K562 (cell line): ENCODE measurements around the gene PRKD2. TPM values are rescaled to one million over a fixed set of nuclear protein-coding genes. Genes with fewer than 3 reads are reported as not detected.

Experiments used
- CBFA2T2 ChIP-seq: fragments of 450-650 bp; conservative IDR thresholded peaks from 2 replicates; pipeline ENCODE4 v1.6.1; 2017; ENCODE audit warnings: mild to moderate bottlenecking
- CBX2 ChIP-seq: fragments of 200-600 bp; sonication (generic); IDR thresholded peaks from one replicate; pipeline ENCODE4 v1.6.1; 2012; ENCODE audit warnings: mild to moderate bottlenecking, low read length, inconsistent platforms; ENCODE audit not compliant: insufficient read depth, poor library complexity, severe bottlenecking
- EHMT2 ChIP-seq: fragments of 450-650 bp; IDR thresholded peaks from 2 replicates; pipeline ENCODE4 v1.6.1; 2018; ENCODE audit warnings: antibody characterized with exemption
- HDAC1 ChIP-seq, 2 experiments: fragments of 450-650 bp; IDR thresholded peaks; 2 replicates each; pipeline ENCODE4 v1.6.1; 2016 to 2017; ENCODE audit warnings: inconsistent platforms in 1 of 2, mild to moderate bottlenecking in 1 of 2, moderate library complexity in 1 of 2
- HLTF ChIP-seq: fragments of 450-650 bp; IDR thresholded peaks from 2 replicates; pipeline ENCODE4 v1.6.1; 2016
- KDM1A ChIP-seq, 2 experiments: fragments of 450-650 bp; IDR thresholded peaks; 2 replicates each; pipeline ENCODE4 v1.6.1; 2016; ENCODE audit warnings: mild to moderate bottlenecking in 2 of 2
- NCOA2 ChIP-seq, 2 experiments: fragments of 450-650 bp; IDR thresholded peaks; 2 replicates each; pipeline ENCODE4 v1.6.1; 2018; ENCODE audit warnings: mild to moderate bottlenecking in 2 of 2, moderate library complexity in 1 of 2; ENCODE audit not compliant: partially characterized antibody in 2 of 2
- NFIC ChIP-seq: fragments of 450-650 bp; IDR thresholded peaks from 2 replicates; pipeline ENCODE4 v1.6.1; 2017; ENCODE audit warnings: mild to moderate bottlenecking, inconsistent platforms
- RBBP5 ChIP-seq: fragments of 200-600 bp; sonication (generic); IDR thresholded peaks from 2 replicates; pipeline ENCODE4 v1.6.1; 2012; ENCODE audit warnings: borderline replicate concordance, mild to moderate bottlenecking, low read length, control low read depth, inconsistent platforms; ENCODE audit not compliant: insufficient read depth, poor library complexity, severe bottlenecking
- SRF ChIP-seq, 2 experiments: fragments of 250-450, 450-650 bp in 1 of 2; sonication (Bioruptor Pico) in 1 of 2; sonication (generic) in 1 of 2; formaldehyde crosslinking; IDR thresholded peaks; 2 replicates each; pipeline versions ENCODE4 v1.5.0 to v1.5.1; 2020 to 2022; ENCODE audit warnings: mild to moderate bottlenecking in 1 of 2, missing genetic modification reagents in 1 of 2
- ZC3H11A ChIP-seq: IDR thresholded peaks from 2 replicates; pipeline ENCODE4 v1.6.1; 2012; ENCODE audit warnings: low read depth, low read length, improper control_type of control experiment
- ZNF347 ChIP-seq: fragments of 450-650 bp; formaldehyde crosslinking; IDR thresholded peaks from 2 replicates; pipeline ENCODE4 v1.4.0; 2020; ENCODE audit warnings: low read depth, mild to moderate bottlenecking, moderate library complexity
- polyA plus RNA-seq, 8 experiments: library from polyadenylated mRNA; depleted of rRNA in 4 of 8; stranded (reverse) in 5 of 8; unstranded in 3 of 8; fragments of >200 nt; fragmentation: Nextera tagmentation in 2 of 8; fragmentation: Illumina TruSeq in 1 of 8; extraction: Ambion mirVana in 2 of 8; extraction: Trizol in 1 of 8; gene quantifications; 2 replicates each; pipeline versions ENCODE4 v1.2.1 to v1.2.3, GENCODE V29; 2011 to 2014; ENCODE audit warnings: inconsistent platforms in 1 of 8, missing spikeins in 1 of 8
- total RNA-seq, 7 experiments: library from RNA; depleted of rRNA in 6 of 7; stranded (reverse); fragments of >200 nt in 6 of 7; fragmentation: Illumina TruSeq in 2 of 7; extraction: Trizol in 2 of 7; gene quantifications; 2 replicates each; pipeline versions ENCODE4 v1.2.1 to v1.2.3, GENCODE V29; 2011 to 2021; ENCODE audit warnings: low replicate concordance in 1 of 7
- TF ChIP-seq, protein P1 (sequence below): fragments of 450-650 bp; IDR thresholded peaks from 2 replicates; pipeline ENCODE4 v1.6.1; 2016; ENCODE audit warnings: borderline replicate concordance
- TF ChIP-seq, protein P2 (sequence below), 2 experiments: fragments of 450-650 bp; conservative IDR thresholded peaks; 2 replicates each; pipeline ENCODE4 v1.6.1; 2017; ENCODE audit warnings: mild to moderate bottlenecking in 2 of 2, moderate library complexity in 2 of 2
- TF ChIP-seq, protein P3 (sequence below): sonication (generic); formaldehyde crosslinking; IDR thresholded peaks from 2 replicates; pipeline ENCODE4 v1.8.0; 2022; ENCODE audit warnings: mild to moderate bottlenecking, missing genetic modification reagents
- TF ChIP-seq, protein P4 (sequence below): sonication (generic); formaldehyde crosslinking; IDR thresholded peaks from 2 replicates; pipeline ENCODE4 v1.8.0; 2022; ENCODE audit warnings: missing genetic modification reagents, mild to moderate bottlenecking, moderate library complexity, borderline replicate concordance

The PRKD2 gene
- total and polyA plus RNA-seq, 9 of the 15 experiments (the other 6 are each of a cell fraction or from before 2014, with no cell fraction given) = 1.8 to 60.0 (median 15.0) TPM

DNA sequence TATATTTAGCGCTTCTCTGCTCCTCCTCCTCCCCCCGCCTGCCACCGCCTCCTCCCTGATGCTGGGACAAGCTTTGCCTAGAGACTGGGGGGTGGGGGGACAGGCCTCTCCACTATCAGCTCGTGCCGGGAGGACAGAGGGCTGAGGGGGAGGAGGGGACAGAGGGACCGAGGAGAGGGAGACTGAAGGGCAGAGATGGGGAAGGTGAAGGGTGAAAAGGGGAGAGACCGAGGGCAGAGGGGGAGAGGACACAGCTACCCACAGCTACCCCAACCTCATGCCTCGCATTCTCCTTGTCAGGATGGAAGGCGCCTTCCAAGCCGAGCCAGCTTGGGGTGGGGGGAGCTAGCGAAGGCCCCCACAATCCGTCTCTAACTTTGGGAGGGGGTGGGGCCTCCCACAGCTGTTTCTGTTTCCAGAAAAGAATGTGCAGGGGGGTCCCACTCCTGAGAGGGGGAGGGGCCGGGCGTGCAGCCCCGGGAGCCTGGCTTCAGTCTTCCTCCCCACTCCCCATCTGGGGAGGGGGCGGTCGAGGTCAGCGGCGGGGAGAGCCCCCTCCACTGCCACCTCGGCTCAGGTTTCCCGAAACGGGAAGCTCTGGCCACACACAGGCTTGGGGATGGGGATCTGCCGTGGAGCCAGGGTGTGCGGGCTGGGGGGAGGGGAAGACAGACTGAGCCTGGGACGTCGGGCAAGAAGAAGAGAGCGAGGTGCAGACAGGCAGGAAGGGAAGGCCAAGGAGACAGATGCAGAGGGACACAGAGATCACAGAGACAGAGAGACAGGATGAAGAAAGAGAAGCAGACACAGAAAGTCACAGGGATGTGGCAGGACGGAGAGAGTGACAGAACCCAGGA, 57.5 kb downstream of the PRKD2 start (continued):
- TF ChIP-seq CBFA2T2 = peak; percentile 55
- TF ChIP-seq HDAC1 (IDR thresholded peaks at IDR 0.05) = peak in 1 of 2 experiments; percentile 53; a peak in 2 of 4 replicates
- TF ChIP-seq HLTF = 0 out of 2 replicates have a peak, but pooled peaks have one; percentile 69
- TF ChIP-seq, protein P1, sequence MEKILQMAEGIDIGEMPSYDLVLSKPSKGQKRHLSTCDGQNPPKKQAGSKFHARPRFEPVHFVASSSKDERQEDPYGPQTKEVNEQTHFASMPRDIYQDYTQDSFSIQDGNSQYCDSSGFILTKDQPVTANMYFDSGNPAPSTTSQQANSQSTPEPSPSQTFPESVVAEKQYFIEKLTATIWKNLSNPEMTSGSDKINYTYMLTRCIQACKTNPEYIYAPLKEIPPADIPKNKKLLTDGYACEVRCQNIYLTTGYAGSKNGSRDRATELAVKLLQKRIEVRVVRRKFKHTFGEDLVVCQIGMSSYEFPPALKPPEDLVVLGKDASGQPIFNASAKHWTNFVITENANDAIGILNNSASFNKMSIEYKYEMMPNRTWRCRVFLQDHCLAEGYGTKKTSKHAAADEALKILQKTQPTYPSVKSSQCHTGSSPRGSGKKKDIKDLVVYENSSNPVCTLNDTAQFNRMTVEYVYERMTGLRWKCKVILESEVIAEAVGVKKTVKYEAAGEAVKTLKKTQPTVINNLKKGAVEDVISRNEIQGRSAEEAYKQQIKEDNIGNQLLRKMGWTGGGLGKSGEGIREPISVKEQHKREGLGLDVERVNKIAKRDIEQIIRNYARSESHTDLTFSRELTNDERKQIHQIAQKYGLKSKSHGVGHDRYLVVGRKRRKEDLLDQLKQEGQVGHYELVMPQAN = peak; percentile 42; the same call in 1 of the 2 replicates
- TF ChIP-seq CBX2 = no peak
- TF ChIP-seq, protein P2, sequence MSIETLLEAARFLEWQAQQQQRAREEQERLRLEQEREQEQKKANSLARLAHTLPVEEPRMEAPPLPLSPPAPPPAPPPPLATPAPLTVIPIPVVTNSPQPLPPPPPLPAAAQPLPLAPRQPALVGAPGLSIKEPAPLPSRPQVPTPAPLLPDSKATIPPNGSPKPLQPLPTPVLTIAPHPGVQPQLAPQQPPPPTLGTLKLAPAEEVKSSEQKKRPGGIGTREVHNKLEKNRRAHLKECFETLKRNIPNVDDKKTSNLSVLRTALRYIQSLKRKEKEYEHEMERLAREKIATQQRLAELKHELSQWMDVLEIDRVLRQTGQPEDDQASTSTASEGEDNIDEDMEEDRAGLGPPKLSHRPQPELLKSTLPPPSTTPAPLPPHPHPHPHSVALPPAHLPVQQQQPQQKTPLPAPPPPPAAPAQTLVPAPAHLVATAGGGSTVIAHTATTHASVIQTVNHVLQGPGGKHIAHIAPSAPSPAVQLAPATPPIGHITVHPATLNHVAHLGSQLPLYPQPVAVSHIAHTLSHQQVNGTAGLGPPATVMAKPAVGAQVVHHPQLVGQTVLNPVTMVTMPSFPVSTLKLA (conservative IDR thresholded peaks at IDR 0.05) = peak in 1 of 2 experiments; percentile 43; a peak in 1 of 4 replicates
- peak in 1 of 2 experiments; percentile 15; a peak in 1 of 4 replicates for TF ChIP-seq KDM1A (IDR thresholded peaks at IDR 0.05)
- TF ChIP-seq, protein P3, sequence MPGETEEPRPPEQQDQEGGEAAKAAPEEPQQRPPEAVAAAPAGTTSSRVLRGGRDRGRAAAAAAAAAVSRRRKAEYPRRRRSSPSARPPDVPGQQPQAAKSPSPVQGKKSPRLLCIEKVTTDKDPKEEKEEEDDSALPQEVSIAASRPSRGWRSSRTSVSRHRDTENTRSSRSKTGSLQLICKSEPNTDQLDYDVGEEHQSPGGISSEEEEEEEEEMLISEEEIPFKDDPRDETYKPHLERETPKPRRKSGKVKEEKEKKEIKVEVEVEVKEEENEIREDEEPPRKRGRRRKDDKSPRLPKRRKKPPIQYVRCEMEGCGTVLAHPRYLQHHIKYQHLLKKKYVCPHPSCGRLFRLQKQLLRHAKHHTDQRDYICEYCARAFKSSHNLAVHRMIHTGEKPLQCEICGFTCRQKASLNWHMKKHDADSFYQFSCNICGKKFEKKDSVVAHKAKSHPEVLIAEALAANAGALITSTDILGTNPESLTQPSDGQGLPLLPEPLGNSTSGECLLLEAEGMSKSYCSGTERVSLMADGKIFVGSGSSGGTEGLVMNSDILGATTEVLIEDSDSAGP = 0 out of 2 replicates have a peak, but pooled peaks have one; percentile 31
- no peak for TF ChIP-seq SRF (CRISPR knock-in tag; IDR thresholded peaks at IDR 0.05)
- peak; percentile 29; the same call in 1 of the 2 replicates for TF ChIP-seq NFIC
- TF ChIP-seq NCOA2 (IDR thresholded peaks at IDR 0.05; ENCODE audit: partially characterized antibody in 2 of 2) = no peak
- peak; percentile 19 for TF ChIP-seq RBBP5
- no peak for TF ChIP-seq ZC3H11A
- TF ChIP-seq EHMT2 = peak; percentile 34; the same call in 1 of the 2 replicates
- TF ChIP-seq, protein P4, sequence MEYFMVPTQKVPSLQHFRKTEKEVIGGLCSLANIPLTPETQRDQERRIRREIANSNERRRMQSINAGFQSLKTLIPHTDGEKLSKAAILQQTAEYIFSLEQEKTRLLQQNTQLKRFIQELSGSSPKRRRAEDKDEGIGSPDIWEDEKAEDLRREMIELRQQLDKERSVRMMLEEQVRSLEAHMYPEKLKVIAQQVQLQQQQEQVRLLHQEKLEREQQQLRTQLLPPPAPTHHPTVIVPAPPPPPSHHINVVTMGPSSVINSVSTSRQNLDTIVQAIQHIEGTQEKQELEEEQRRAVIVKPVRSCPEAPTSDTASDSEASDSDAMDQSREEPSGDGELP = peak; percentile 52; the same call in 1 of the 2 replicates
- TF ChIP-seq ZNF347 (CRISPR knock-in tag) = no peak
- TF ChIP-seq, all 486 proteins: peak for 59
